ENCODE measurements around the gene EDN2. TPM values are rescaled to one million over a fixed set of nuclear protein-coding genes. Genes with fewer than 3 reads are reported as not detected.

Gene EDN2
- total RNA-seq, result not detected

DNA sequence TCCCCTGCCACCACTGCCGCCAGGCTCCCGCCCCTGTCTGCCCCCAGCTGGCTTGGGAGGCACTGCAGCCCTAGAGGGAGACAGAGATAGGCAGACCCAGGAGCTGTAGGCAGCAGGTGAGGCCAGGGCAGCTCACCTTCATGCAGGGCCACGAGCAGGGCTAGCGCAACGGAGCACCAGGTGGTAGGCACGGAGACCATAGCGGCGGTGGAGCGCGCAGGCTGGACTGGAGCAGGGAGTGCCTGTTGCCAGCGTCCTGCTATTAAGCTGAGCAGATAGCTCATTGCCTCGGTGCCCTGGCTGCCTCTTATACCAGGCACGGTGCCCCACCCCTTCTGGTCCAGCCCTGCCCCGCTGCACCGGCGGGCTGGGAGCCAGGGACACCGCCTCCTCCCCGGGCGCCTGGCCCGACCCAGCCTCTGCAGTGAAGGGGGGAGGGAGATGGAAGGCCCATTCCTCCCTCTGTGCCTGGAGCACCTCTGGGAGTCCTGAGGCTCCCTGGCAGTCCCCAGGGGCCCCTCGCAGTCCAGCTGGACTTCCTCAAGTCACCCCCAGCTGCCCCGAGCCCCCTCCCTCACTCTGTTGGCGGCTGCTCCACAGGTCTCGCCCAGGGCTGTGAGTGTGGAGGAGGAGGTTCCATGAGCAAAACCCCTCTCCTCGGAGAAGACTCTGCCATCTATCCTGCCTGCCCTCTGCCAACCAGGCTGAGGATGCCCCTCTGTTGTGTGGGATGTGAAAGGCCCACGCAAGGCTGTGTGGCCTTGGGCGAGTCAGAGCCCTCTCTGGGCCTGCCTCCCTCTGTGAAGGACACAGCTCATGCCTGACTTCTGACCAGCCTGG, at the start of gene EDN2:
Gene EDN2, minus strand, starts transcription at position 282 of the 840 bp plus-strand sequence. Its CDS starts 82 bp downstream, at position 200.
- DNase-seq, result no peak

DNA sequence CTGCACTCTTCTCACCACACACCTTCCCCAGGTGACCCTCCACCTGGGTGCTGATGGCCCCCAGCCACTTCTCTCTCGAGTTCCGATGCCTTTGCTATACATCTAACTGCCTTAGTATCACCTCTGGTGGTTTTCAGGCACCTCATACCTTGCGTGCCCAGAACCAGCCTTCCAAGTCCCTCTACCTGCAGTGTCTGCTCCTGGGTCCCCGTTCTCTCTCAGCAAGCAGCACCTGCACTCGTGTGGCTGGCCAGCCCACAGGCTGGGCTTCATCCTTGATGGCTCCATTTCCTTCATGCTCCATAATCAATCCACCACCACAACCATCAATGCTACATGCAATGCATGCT, 49.2 kb upstream of the EDN2 start:
- DNase-seq, result no peak

DNA sequence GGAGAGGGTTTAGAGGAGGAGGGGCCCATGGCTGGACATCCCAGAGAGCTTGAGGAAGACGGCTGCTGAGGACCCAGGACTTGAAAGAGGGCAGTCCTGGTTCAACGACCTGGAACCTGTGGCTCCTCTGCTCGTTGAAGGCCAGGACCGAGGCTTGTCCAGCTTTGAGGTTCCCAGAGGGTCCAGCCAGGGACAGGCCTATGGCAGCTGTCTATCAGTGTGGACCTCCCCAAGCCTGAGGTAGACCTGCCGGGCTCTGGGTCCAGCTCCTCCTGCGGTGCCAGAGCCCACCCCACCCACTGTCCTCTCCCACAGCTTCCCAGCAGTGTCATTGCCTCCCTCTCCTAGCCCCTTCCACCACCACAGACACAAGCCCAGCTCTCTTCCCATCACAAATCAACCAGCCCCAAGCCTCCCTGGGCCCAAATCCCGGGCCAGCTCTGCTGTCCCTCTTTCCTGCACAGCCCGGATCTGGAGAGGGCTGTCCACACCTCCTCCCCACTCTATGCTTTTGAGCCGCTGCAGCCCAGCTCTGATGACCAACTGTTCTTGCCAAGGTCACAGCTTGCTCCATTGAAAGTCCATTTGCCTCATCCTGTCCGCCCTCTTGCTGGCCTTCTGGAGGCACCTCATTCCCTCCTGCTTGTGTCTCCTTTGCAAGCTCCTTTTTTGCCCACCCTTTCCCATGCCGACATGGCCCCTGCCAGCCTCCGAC, 48.7 kb upstream of the EDN2 start:
- no peak for DNase-seq

GRCh38 chr1:41532206-41532975, 47.9 kb upstream of the EDN2 start:
- DNase-seq, result no peak

GRCh38 chr1:41530411-41530810, 45.9 kb upstream of the EDN2 start:
- no peak for DNase-seq

GRCh38 chr1:41529621-41530395, 45.3 kb upstream of the EDN2 start:
- DNase-seq, result no peak

DNA sequence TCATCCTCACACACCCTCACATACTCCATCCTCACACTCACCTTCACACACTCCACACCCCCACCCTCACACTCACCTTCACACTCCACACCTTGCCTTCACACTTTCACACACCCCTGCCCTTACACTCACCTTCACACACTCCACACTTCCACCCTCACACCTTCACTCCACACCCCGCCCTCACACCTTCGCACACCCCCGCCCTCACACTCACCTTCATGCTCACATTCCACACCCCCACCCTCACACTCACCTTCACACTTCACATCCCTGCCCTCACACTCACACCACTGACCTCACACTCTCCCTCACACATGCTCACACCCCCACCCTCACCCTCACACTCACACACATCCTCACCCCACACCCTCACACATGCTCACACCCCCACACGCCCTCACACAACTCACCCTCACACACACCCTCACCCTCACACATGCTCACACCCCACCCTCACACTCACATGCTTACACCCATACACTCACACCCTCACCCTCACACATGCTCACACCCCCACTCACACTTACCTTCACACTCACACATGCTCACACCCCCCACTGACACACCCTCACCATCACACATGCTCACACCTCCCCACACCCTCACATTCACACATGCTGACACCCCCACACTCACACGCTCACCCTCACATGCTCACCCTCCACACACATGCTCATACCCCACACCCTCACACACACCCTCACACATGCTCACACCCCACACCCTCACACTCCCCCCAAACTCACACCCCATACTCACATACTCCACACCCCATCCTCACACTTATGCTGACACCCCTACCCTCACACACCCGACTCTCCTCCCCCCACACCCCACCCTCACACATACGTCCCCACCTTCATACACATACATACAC, 44.5 kb upstream of the EDN2 start:
- no peak for DNase-seq

- DNase-seq, result no peak
Measured at GRCh38 chr1:41528106-41528505, 43.6 kb upstream of the EDN2 start.

DNA sequence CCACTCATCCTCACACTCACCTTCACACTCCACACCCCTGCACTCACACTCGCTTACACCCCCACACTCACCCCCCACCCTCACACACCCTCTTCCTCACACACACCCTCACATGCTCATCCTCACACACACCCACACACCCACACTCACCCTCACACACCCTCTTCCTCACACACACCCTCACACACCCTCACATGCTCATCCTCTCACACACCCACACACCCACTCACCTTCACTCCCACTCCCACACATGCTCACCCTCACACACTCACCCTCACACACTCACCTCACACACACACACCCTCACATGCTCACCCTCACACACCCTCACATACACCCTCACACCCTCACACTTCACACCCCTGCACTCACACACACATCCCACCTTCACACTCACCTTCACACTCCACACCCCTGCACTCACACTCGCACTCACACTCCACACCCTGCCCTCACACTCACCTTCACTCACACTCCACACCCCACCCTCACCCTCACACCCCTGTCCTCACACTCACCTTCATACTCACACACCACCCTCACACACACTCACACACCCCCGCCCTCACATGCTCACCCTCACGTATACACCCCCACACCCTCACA, 42.6 kb upstream of the EDN2 start:
- no peak for DNase-seq

DNA sequence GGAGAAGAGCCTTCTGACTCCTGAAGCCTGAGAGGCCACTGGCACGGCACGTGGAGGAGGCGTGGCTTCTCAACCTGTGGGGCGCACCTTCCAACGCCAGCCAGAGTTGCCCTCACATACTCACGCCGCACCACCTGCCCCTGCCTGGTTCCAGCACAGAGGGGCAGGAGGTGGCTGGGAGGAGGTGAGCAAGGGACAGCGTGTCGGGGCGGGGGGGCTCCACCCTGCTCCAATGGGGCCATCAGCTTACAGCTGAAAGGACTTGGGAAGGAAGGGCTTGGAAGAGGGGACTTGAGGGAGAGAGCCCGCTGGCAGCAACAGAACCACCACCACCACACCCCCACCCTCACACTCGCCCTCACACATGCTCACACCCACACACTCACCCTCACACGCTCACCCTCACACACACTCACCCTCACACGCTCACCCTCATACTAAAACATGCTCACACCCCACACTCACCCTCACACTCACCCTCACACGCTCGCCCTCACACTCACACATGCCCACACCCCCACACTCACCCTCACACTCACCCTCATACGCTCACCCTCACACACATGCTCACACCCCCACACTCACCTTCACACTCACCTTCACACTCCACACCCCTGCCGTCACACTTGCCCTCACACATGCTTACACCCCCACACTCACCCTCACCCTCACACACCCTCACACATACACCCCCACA, 41.6 kb upstream of the EDN2 start:
- DNase-seq, result no peak

- DNase-seq, result no peak
Measured at GRCh38 chr1:41524676-41525675, 40.5 kb upstream of the EDN2 start.

DNA sequence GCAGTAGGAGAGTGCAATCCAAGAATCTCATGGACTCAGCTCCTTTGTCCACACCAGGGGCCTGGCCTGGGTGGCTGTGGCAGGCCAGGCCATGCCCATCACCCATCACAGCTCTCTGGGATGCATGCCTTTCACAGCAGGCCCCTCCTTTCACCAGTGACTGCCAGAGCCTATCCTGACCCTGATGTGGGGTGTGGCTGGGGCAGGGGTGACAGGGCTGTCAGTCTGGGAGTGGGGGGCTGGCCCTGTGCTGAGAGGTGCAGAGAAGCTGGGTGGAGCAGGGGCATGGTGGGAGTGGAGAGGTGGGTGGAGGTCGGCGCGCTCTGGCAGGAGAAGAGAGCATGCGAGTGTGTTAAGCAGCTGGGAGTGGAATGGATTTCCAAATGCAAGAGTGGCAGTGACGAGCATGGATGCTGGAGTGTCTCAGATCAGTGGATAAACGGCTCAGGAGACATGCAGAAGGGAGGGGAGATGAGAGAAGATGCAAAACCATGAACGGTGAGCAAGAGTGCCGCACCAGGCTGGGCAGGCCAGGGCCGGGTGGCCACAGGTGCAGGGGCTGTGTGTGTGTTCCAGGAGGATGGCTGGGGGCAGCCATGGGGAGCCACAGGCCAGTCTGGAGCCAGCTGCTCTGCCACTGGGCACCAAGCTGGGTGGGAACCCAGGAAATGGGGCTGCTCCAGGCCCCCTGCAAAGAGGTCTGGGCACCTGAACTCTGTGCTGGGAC, 39.6 kb upstream of the EDN2 start:
- DNase-seq, result no peak

DNA sequence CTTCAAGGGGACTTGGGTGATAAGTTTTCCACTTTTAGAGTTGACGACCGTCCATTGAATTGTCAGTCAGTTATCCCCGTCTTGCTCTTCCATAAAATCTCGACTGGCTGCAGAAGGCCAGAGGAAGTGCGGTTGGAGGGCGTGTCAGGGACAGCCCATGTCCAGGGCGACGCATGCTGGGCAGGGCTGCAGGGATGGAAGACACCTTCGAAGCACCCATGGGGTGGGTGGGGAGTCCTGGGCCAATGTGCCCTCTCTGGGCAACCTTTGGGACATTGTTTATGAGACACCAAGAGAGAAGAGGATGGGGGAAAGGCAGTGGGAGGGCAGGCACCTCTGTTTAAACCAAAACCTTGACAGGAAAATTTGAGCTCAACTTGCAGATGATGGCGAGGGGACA, 38.6 kb upstream of the EDN2 start:
- DNase-seq, result no peak

DNA sequence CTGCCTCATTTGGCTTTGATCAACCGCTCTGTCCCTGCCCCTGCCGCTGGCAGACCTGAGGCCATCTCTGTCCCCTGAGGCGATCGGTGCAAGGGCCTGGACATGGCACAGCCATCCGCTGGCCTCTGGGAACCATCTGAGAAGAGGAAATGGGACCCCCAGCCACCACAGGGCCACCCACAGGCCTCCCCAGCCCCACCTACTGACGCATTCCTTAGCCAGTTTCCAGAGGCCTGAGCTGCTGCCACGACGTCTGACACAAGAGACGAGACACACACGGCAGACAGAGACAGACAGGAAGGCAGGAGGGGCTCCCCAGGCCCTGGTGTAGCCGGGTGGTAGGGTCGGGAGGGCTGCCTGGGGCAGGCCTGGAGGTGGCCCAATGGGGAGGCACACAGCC, 37.3 kb upstream of the EDN2 start:
- DNase-seq, result no peak

DNA sequence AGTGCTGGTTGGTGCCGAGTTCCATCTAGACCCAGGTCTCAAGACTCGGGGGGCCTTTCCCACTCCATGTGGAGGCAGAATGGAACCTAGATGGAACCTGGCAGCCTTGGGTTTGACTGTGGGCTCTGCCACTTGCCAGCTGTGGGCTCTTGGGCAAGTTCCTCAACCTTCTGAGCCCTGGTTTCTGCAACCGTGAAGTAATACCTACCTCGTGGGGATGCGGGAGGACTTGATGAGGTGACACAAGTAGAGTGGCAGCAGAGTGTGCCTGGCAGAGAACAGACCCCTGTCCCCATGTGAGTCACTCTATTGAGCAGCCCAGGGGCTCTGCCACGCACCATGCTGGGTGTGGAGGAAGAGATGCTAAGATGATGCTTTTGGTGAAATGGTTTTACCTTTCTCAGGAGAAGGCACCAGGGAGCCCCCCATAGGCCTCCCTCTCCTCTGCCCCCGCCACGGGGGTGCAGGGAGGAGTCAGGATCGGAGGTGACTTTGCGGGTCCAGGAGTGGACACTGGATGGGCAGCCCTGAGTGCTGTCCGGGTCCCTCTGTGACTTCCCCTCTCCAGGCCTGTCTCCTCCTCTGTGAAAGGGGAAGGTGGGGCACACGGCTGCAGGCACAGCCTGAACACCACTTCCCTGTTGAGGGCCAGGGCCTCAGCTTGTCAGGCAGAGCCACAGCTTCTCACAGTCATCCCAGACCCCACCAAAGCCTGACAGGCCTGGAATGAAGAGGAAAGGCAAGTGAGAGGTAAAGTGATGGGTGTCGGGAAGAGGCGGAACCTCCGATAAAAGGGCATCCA, 36.7 kb upstream of the EDN2 start:
- DNase-seq, result no peak

DNA sequence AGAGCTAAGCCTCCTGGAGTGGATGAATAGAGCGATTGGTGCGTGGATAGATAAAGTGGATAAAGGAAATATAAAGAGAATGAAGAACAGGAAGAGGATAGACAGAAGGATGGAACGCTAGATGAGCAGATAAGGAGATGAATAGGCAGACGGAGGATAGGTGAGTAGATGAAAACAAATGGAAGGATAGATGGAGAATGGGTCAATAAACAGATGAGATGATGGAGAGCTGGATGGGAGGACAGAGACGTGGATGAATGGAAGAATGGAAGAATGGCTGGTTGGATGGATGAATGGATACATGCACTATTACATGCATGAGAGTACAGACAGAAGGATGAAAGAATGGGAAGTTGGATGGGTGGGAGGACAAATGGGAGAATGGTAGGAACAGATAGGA, 35.2 kb upstream of the EDN2 start:
- DNase-seq, result no peak

- DNase-seq, result no peak
Measured at GRCh38 chr1:41518471-41518870, 34.0 kb upstream of the EDN2 start.

GRCh38 chr1:41517062-41517438, 32.6 kb upstream of the EDN2 start:
- no peak for DNase-seq

All from effector CD4-positive, alpha-beta T cell (primary cell).